Skin epidermis (tissue), 12 donors: Measurements from ENCODE around the gene SNAPIN.

Experiments
- H3K27ac ChIP-seq, 21 experiments: fragments of 200-600 bp; sonication (generic) in 11 of 21; one replicate each; pipeline ENCODE4 v1.5.0; 2020; ENCODE audit warnings: mild to moderate bottlenecking in 3 of 21, inconsistent platforms in 2 of 21, moderate library complexity in 2 of 21
- H3K4me3 ChIP-seq, 7 experiments: fragments of 200-600 bp; sonication (generic) in 2 of 7; one replicate each; pipeline ENCODE4 v1.5.0; 2020; ENCODE audit warnings: inconsistent platforms in 2 of 7, mild to moderate bottlenecking in 2 of 7, moderate library complexity in 1 of 7

Gene SNAPIN

GRCh38 chr1:153669606-153670005 lies 11.1 kb downstream of the SNAPIN start:
- peak overlapping the region; percentile 54 to 96 (median 74) for H3K4me3 ChIP-seq
- peak overlapping the region in 6 of 21 experiments; percentile 85 to 95 (median 90) for H3K27ac ChIP-seq

- H3K27ac ChIP-seq: peak overlapping the region; percentile 58 to 95 (median 86)
Observed at GRCh38 chr1:153670257-153670858, 11.9 kb downstream of the SNAPIN start.

GRCh38 chr1:153670859-153671627 lies 12.5 kb downstream of the SNAPIN start, which contains the start of gene ILF2:
Gene ILF2, minus strand, starts transcription at chr1:153670993. Its CDS starts 71 bp downstream, at chr1:153670922.
- Histone ChIP-seq H3K27ac (peak within 1 kb of the TSS; percentile 58 to 95 (median 86)), H3K4me3 (peak within 1 kb of the TSS; percentile 54 to 96 (median 74))

More at GRCh38 chr1:153670257-153670858, 11.9 kb downstream of the SNAPIN start:
- H3K4me3 ChIP-seq: peak overlapping the region; percentile 54 to 96 (median 74)

GRCh38 chr1:153671628-153672353 lies 13.3 kb downstream of the SNAPIN start:
- Histone ChIP-seq H3K4me3 (peak overlapping the region; percentile 29 to 96 (median 70)), H3K27ac (peak overlapping the region in 19 of 21 experiments; percentile 16 to 86 (median 74))

- Histone ChIP-seq H3K27ac (no peak overlapping the region), H3K4me3 (no peak overlapping the region)
Observed at GRCh38 chr1:153673511-153673910, 15.0 kb downstream of the SNAPIN start.

GRCh38 chr1:153677718-153678518 lies 19.4 kb downstream of the SNAPIN start:
- peak overlapping the region in 4 of 21 experiments; percentile 28 to 82 (median 46) for H3K27ac ChIP-seq

GRCh38 chr1:153678519-153679336 lies 20.2 kb downstream of the SNAPIN start, which contains the start of gene NPR1:
Gene NPR1, plus strand, starts transcription at chr1:153678688. Its CDS starts 421 bp downstream, at chr1:153679109.
- Histone ChIP-seq H3K4me3 (peak within 1 kb of the TSS; percentile 24 to 46 (median 40)), H3K27ac (peak within 1 kb of the TSS in 10 of 21 experiments; percentile 20 to 82 (median 47))

More at GRCh38 chr1:153677718-153678518, 19.4 kb downstream of the SNAPIN start:
- peak overlapping the region; percentile 24 to 46 (median 40) for H3K4me3 ChIP-seq

GRCh38 chr1:153679337-153680119 lies 21.0 kb downstream of the SNAPIN start:
- Histone ChIP-seq H3K27ac (peak overlapping the region in 10 of 21 experiments; percentile 20 to 82 (median 47)), H3K4me3 (peak overlapping the region; percentile 24 to 46 (median 40))

GRCh38 chr1:153680120-153680403 lies 21.6 kb downstream of the SNAPIN start:
- Histone ChIP-seq H3K27ac (peak overlapping the region in 4 of 21 experiments; percentile 20 to 82 (median 50)), H3K4me3 (peak overlapping the region in 6 of 7 experiments; percentile 24 to 46 (median 40))

GRCh38 chr1:153682730-153683129 lies 24.2 kb downstream of the SNAPIN start:
- no peak overlapping the region for H3K27ac ChIP-seq
- no peak overlapping the region for H3K4me3 ChIP-seq

- Histone ChIP-seq H3K27ac (no peak overlapping the region), H3K4me3 (no peak overlapping the region)
Observed at GRCh38 chr1:153683854-153684253, 25.4 kb downstream of the SNAPIN start.

GRCh38 chr1:153684892-153685291 lies 26.4 kb downstream of the SNAPIN start:
- Histone ChIP-seq H3K27ac (no peak overlapping the region), H3K4me3 (no peak overlapping the region)

- no peak overlapping the region for H3K4me3 ChIP-seq
- no peak overlapping the region for H3K27ac ChIP-seq
Observed at GRCh38 chr1:153685544-153686340, 27.2 kb downstream of the SNAPIN start.

GRCh38 chr1:153687346-153688125 lies 29.0 kb downstream of the SNAPIN start:
- Histone ChIP-seq H3K4me3 (no peak overlapping the region), H3K27ac (no peak overlapping the region)

- Histone ChIP-seq H3K27ac (no peak overlapping the region), H3K4me3 (no peak overlapping the region)
Observed at GRCh38 chr1:153688276-153688675, 29.8 kb downstream of the SNAPIN start.

- no peak overlapping the region for H3K27ac ChIP-seq
Observed at GRCh38 chr1:153688736-153689328, 30.3 kb downstream of the SNAPIN start.

More at GRCh38 chr1:153688736-153689328, 30.3 kb downstream of the SNAPIN start:
- no peak overlapping the region for H3K4me3 ChIP-seq
